ENCODE measurements around the gene LRIT3.

- TF ChIP-seq CTCF (IDR thresholded peaks at IDR 0.05) (no peak), POLR2A (IDR thresholded peaks at IDR 0.05) (no peak)
Measured at GRCh38 chr4:109878355-109878754, 30.4 kb downstream of the LRIT3 start.
